Right lobe of liver (tissue), 6 donors: ENCODE measurements around the gene SEMA4A. TPM values are rescaled to one million over a fixed set of nuclear protein-coding genes. Genes with fewer than 3 reads are reported as not detected.

Experiments used
- ATAC-seq, 4 donors: fragments of 200-7000 bp; cut with Tn5 transposase; one replicate each; pipeline ENCODE4 v1.9.1; 2020; ENCODE audit warnings: mild to moderate bottlenecking in 4 of 4, moderate library complexity in 4 of 4
- DNase-seq, 3 donors: peaks; one replicate each; pipeline ENCODE4 v3.0.0-alpha.2; 2020
- H3K27ac ChIP-seq, 3 donors: fragments of 200-600 bp; one replicate each; pipeline ENCODE4 v1.8.0; 2022
- H3K27me3 ChIP-seq, 2 donors: fragments of 200-600 bp; one replicate each; pipeline ENCODE4 v1.8.0; 2022
- H3K36me3 ChIP-seq, 4 donors: fragments of 200-600 bp; sonication (generic) in 1 of 4; one replicate each; pipeline versions ENCODE4 v1.5.1 to v1.8.0; 2017 to 2022; ENCODE audit warnings: control low read depth in 1 of 4
- H3K4me1 ChIP-seq, 4 donors: fragments of 200-600 bp; sonication (generic) in 1 of 4; one replicate each; pipeline versions ENCODE4 v1.5.1 to v1.8.0; 2017 to 2022; ENCODE audit warnings: control low read depth in 1 of 4
- H3K4me3 ChIP-seq, 3 donors: fragments of 200-600 bp; one replicate each; pipeline ENCODE4 v1.8.0; 2022
- H3K9me3 ChIP-seq, 4 donors: fragments of 200-600 bp; sonication (generic) in 1 of 4; one replicate each; pipeline versions ENCODE4 v1.5.1 to v1.8.0; 2017 to 2022; ENCODE audit warnings: control low read depth in 1 of 4
- CTCF ChIP-seq, 4 donors: fragments of 200-600 bp in 3 of 4; fragments of 450-650 bp in 1 of 4; IDR thresholded peaks; one replicate each; pipeline versions ENCODE4 v1.5.1 to v1.8.0; 2016 to 2022; ENCODE audit warnings: antibody characterized with exemption in 4 of 4, mild to moderate bottlenecking in 2 of 4
- POLR2A ChIP-seq: fragments of 450-650 bp; IDR thresholded peaks from one replicate; pipeline ENCODE4 v1.6.1; 2017; ENCODE audit warnings: antibody characterized with exemption, mild to moderate bottlenecking
- WGBS: methylation state at CpG from one replicate; pipeline ENCODE4 v1.1.6; 2018; ENCODE audit warnings: low coverage, low lambda C conversion rate; ENCODE audit not compliant: insufficient coverage; ENCODE audit errors: missing lambda C conversion rate; 5-methylcytosine and 5-hydroxymethylcytosine counted together
- intact Hi-C, 2 donors: fragments of 100-400 bp; cut with DNase I; formaldehyde crosslinking; loops; one replicate each; pipeline versions ENCODE4 v1.11.2 to v1.14.1; 2022
- total RNA-seq, 6 experiments: library from RNA; depleted of rRNA in 2 of 6; stranded (reverse); fragments of >200 nt in 2 of 6; fragmentation: NEBNext Ultra II Directional in 3 of 6; extraction: Animal tissue kit (Norgen Biotek cat#: 25700) in 3 of 6; gene quantifications; one replicate each; pipeline versions ENCODE4 v1.1.0 to v1.2.4, GENCODE V29; 2016 to 2023
- donor health status: DM: no; HTN: yes; CAD: no.
- donor health status: DM: no; HTN: no; CAD: no.
- donor health status: DM: no; HTN: no; CAD: no.
- donor health status: DM: no; HTN: yes; CAD: no.
- donor health status: DM: no; HTN: yes; CAD: no.

SEMA4A gene
- total RNA-seq, 6 experiments from 2014 or later: 0.62 to 2.6 (median 1.3) TPM

DNA sequence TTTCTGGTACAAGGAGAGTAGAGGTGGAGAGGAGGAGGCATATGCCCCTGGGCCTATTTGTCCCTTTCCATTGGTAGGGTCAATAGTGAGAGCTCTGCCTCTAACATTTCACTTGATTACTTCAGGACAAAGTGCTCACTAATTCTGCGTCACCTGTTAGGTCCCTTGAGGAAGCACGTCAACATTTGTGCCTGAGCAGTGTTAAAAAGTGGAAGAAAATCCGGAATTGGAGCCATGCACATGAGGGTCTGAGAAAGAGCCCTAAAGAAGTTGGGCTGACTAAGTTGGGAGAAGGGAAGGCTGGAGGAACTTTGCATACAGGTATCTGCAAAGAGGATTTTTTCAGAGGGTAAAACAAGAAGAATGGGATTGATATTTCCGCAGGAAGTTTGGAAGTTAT lies 42.5 kb downstream of the SEMA4A start:
- 52% methylated on average over 4 of the region's 4 CpGs for WGBS
- peak overlapping the region in 2 of 3 donors; percentile 79 to 85 for H3K27ac ChIP-seq
- ATAC-seq (no peak), DNase-seq (no peak)
- peaks cover 0 to 13% (median 5%) of the 10 kb centered on the region in 4 donors for H3K36me3 ChIP-seq
- H3K4me3 ChIP-seq: peak overlapping the region in 1 of 3 donors; percentile 85
- peaks cover 0 to 63% (median 23%) of the 10 kb centered on the region in 4 donors for H3K4me1 ChIP-seq
- intact Hi-C loops: no loop called here
- TF ChIP-seq CTCF (IDR thresholded peaks at IDR 0.05): no peak
- no peak for TF ChIP-seq POLR2A
- no peaks in the 10 kb centered on the region for H3K9me3 ChIP-seq
- no peaks in the 10 kb centered on the region for H3K27me3 ChIP-seq

DNA sequence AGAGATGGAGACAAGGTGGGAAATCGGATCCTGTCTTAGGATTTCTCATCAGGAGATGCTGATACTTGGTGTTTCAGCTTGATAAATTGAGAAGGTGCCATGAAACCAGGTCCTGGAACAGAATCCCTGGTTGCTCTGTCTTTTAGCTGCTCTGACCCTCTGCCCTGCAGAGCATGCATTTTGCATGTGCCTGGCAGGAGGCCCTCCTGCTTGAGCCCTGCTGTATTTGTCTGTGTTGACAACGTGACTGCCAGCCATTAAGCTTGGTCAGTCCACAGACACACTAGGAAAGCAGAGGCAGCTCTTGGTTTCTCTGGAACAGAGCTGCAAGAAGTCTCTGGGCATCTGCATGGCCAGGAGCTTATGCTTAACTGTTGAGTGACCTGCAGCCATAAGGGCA lies 43.1 kb downstream of the SEMA4A start:
- Histone ChIP-seq H3K36me3 (peaks cover 0 to 13% (median 5%) of the 10 kb centered on the region in 4 donors), H3K27ac (peak overlapping the region in 2 of 3 donors; percentile 79 to 85), H3K27me3 (no peaks in the 10 kb centered on the region), H3K4me1 (peaks cover 0 to 62% (median 23%) of the 10 kb centered on the region in 4 donors), H3K9me3 (no peaks in the 10 kb centered on the region), H3K4me3 (peak overlapping the region in 1 of 3 donors; percentile 85)
- DNase-seq (peak; percentile 65 to 93 (median 90)), ATAC-seq (peak; percentile 37 to 69 (median 66))
- intact Hi-C loops: no loop called here
- WGBS: no CpG with 5 or more reads among the region's 2 CpGs
- TF ChIP-seq CTCF (IDR thresholded peaks at IDR 0.05) (no peak), POLR2A (no peak)

DNA sequence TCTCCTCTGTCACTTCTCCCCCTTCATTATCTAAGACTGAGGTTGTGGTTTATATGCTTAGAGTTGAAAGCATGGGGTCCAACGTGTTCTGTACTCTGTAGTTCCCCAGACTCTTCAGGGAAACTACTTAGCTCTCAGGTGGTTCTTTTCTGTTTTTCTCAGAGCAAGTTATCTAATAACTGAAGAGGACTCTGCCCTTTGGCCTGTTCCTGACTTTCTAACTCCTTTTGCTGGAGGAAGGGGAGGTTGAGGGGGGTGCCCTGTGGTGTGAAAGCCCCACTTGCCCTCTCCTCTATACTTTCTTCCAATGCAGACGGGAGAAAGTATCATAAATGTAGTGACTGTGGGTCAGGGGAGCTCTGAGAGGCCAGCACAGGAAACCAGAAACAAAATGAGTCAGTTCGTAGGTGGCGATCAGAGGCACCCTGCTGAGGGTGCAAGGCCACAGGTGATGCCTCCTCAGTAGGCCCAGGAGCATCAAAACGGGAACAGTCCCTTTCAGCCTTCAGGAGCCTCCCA lies 45.5 kb downstream of the SEMA4A start:
- H3K36me3 ChIP-seq: peaks cover 0 to 20% (median 5%) of the 10 kb centered on the region in 4 donors
- intact Hi-C loops: no loop called here
- no peaks in the 10 kb centered on the region for H3K9me3 ChIP-seq
- ATAC-seq (peak in 1 of 4 donors; percentile 3), DNase-seq (no peak)
- no peak overlapping the region for H3K4me3 ChIP-seq
- H3K27ac ChIP-seq: peak overlapping the region in 2 of 3 donors; percentile 49 to 73
- WGBS: 55% methylated on average over 4 of the region's 5 CpGs
- peaks cover 0 to 56% (median 20%) of the 10 kb centered on the region in 4 donors for H3K4me1 ChIP-seq
- no peak for TF ChIP-seq CTCF (IDR thresholded peaks at IDR 0.05)
- TF ChIP-seq POLR2A: no peak
- no peaks in the 10 kb centered on the region for H3K27me3 ChIP-seq

DNA sequence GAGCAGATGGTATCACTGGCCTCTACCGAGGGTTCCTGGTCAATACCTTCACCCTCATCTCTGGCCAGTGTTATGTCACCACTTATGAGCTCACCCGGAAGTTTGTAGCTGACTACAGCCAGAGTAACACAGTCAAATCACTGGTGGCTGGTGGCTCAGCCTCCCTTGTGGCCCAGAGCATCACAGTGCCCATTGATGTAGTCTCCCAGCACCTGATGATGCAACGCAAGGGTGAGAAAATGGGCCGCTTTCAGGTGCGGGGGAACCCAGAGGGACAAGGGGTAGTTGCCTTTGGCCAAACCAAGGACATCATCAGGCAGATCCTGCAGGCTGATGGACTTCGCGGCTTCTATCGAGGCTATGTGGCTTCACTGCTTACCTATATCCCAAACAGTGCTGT lies 46.7 kb downstream of the SEMA4A start:
- Histone ChIP-seq H3K36me3 (peaks cover 0 to 20% (median 5%) of the 10 kb centered on the region in 4 donors), H3K9me3 (no peaks in the 10 kb centered on the region), H3K27ac (no peak overlapping the region), H3K4me1 (peaks cover 0 to 50% (median 20%) of the 10 kb centered on the region in 4 donors), H3K27me3 (no peaks in the 10 kb centered on the region), H3K4me3 (no peak overlapping the region)
- DNase-seq (no peak), ATAC-seq (peak in 1 of 4 donors; percentile 20)
- 80% methylated on average over 4 of the region's 8 CpGs for WGBS
- intact Hi-C loops: no loop called here
- TF ChIP-seq CTCF (IDR thresholded peaks at IDR 0.05): no peak
- TF ChIP-seq POLR2A: no peak

DNA sequence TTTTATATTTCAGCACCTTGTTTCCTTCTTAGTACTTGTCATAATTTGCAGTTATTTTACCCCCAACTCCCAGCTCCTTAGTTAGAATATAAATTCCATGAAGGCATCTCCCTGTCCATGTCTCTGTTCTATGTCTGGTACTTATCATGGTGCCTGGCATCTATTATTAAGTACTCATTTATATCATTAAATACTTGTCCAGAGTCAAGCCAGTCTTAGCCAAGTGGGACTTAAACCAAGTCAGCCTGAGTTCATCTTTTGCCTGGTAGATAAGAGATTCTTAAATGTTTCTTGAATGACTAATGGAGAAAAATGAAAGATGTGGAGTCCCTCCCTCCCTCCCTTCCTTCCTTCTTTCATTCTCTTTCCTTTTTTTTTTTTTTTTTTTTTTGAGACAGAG lies 49.9 kb downstream of the SEMA4A start:
- ATAC-seq (no peak), DNase-seq (no peak)
- H3K36me3 ChIP-seq: peaks cover 0 to 43% (median 11%) of the 10 kb centered on the region in 4 donors
- no peak overlapping the region for H3K4me3 ChIP-seq
- no peak for TF ChIP-seq POLR2A
- TF ChIP-seq CTCF (IDR thresholded peaks at IDR 0.05): no peak
- no peaks in the 10 kb centered on the region for H3K27me3 ChIP-seq
- H3K27ac ChIP-seq: no peak overlapping the region
- intact Hi-C loops: no loop called here
- H3K9me3 ChIP-seq: no peaks in the 10 kb centered on the region
- H3K4me1 ChIP-seq: peaks cover 0 to 18% (median 5%) of the 10 kb centered on the region in 4 donors
